NB4 (cell line): ENCODE data around the gene NCOA1.

Experiments used
- MYC ChIP-seq: IDR thresholded peaks from 2 replicates; pipeline ENCODE4 v1.6.1; 2011; ENCODE audit warnings: low read depth, low read length
- TF ChIP-seq, protein P1 (sequence below): IDR thresholded peaks from one replicate; pipeline ENCODE4 v1.5.1; 2012; ENCODE audit warnings: low read depth, low read length

DNA sequence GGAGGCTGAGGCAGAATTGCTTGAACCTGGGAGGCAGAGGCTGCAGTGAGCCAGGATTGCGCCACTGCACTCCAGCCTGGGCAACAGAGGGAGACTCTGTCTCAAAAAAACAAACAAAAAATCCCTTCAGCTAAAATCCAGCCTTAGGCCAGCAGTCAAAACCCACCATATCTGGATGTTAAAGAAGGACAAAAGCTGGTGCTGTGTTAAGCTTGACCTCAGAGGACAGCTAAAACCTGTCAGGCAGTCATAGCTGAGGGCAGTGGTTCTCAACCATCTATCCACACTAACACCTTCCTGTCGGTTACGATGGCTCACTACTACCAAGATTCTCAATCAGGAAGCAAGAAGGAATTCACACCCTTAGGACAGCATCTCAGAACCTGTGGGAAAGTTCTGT lies 292.6 kb downstream of the NCOA1 start:
- TF ChIP-seq, protein P1, sequence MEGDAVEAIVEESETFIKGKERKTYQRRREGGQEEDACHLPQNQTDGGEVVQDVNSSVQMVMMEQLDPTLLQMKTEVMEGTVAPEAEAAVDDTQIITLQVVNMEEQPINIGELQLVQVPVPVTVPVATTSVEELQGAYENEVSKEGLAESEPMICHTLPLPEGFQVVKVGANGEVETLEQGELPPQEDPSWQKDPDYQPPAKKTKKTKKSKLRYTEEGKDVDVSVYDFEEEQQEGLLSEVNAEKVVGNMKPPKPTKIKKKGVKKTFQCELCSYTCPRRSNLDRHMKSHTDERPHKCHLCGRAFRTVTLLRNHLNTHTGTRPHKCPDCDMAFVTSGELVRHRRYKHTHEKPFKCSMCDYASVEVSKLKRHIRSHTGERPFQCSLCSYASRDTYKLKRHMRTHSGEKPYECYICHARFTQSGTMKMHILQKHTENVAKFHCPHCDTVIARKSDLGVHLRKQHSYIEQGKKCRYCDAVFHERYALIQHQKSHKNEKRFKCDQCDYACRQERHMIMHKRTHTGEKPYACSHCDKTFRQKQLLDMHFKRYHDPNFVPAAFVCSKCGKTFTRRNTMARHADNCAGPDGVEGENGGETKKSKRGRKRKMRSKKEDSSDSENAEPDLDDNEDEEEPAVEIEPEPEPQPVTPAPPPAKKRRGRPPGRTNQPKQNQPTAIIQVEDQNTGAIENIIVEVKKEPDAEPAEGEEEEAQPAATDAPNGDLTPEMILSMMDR, result no peak
- TF ChIP-seq MYC, result no peak
